Astrocyte (in vitro differentiated cells and primary cell): ENCODE data around the gene APBB1IP. TPM values are rescaled to one million over a fixed set of nuclear protein-coding genes. Genes with fewer than 3 reads are reported as not detected.

ENCODE experiments used
- DNase-seq: peaks from one replicate; pipeline ENCODE4 v3.0.0-alpha.2; 2010; ENCODE audit warnings: low read depth
- FAIRE-seq: peaks from 2 replicates; lab custom pipeline; 2011; peaks lifted over from hg19 to GRCh38; lab: Jason Lieb, UNC
- H2AFZ ChIP-seq: 2 replicates; pipeline ENCODE4 v1.6.0; 2012; ENCODE audit warnings: low read depth, low read length, inconsistent platforms
- H3K27ac ChIP-seq: 2 replicates; pipeline ENCODE4 v1.5.1; 2011; ENCODE audit warnings: low read depth, low read length, inconsistent platforms
- H3K27me3 ChIP-seq: 2 replicates; pipeline ENCODE4 v1.6.0; 2011; ENCODE audit warnings: low read length, inconsistent platforms; ENCODE audit not compliant: insufficient read depth
- H3K36me3 ChIP-seq: 2 replicates; pipeline ENCODE4 v1.5.1; 2011; ENCODE audit warnings: low read length, inconsistent platforms; ENCODE audit not compliant: insufficient read depth
- H3K4me1 ChIP-seq: 2 replicates; pipeline ENCODE4 v1.5.1; 2011; ENCODE audit warnings: low read length, inconsistent platforms; ENCODE audit not compliant: insufficient read depth
- H3K4me2 ChIP-seq: 2 replicates; pipeline ENCODE4 v1.6.0; 2012; ENCODE audit warnings: low read length, inconsistent platforms
- H3K4me3 ChIP-seq: 2 replicates; pipeline ENCODE4 v1.5.1; 2011; ENCODE audit warnings: low read depth, mild to moderate bottlenecking, low read length, inconsistent platforms; ENCODE audit not compliant: insufficient read depth
- H3K79me2 ChIP-seq: 2 replicates; pipeline ENCODE4 v1.6.0; 2012; ENCODE audit warnings: mild to moderate bottlenecking, low read length, inconsistent platforms; ENCODE audit not compliant: insufficient read depth
- H3K9ac ChIP-seq: 2 replicates; pipeline ENCODE4 v1.6.0; 2012; ENCODE audit warnings: mild to moderate bottlenecking, low read length, inconsistent platforms
- H3K9me3 ChIP-seq: 2 replicates; pipeline ENCODE4 v1.5.1; 2012; ENCODE audit warnings: low read depth, mild to moderate bottlenecking, low read length, inconsistent platforms; ENCODE audit not compliant: insufficient read depth
- H4K20me1 ChIP-seq: 2 replicates; pipeline ENCODE4 v1.6.0; 2012; ENCODE audit warnings: low read length, inconsistent platforms; ENCODE audit not compliant: insufficient read depth
- H3K27ac Mint-ChIP-seq: one replicate; pipeline ENCODE4 v1.8.0; 2021; ENCODE audit warnings: mild to moderate bottlenecking, mixed read lengths; ENCODE audit not compliant: unreplicated experiment
- H3K27me3 Mint-ChIP-seq: one replicate; pipeline ENCODE4 v1.8.0; 2021; ENCODE audit warnings: low read depth, mixed read lengths; ENCODE audit not compliant: unreplicated experiment
- H3K36me3 Mint-ChIP-seq: one replicate; pipeline ENCODE4 v1.8.0; 2021; ENCODE audit warnings: low read depth, mixed read lengths; ENCODE audit not compliant: unreplicated experiment
- H3K4me1 Mint-ChIP-seq: one replicate; pipeline ENCODE4 v1.8.0; 2021; ENCODE audit warnings: low read depth, mixed read lengths; ENCODE audit not compliant: unreplicated experiment
- H3K4me3 Mint-ChIP-seq: one replicate; pipeline ENCODE4 v1.8.0; 2021; ENCODE audit warnings: mild to moderate bottlenecking, moderate library complexity, mixed read lengths; ENCODE audit not compliant: unreplicated experiment
- H3K9me3 Mint-ChIP-seq: one replicate; pipeline ENCODE4 v1.8.0; 2021; ENCODE audit warnings: mild to moderate bottlenecking, mixed read lengths; ENCODE audit not compliant: unreplicated experiment
- EZH2 ChIP-seq: IDR thresholded peaks from 2 replicates; pipeline ENCODE4 v1.6.1; 2012; ENCODE audit warnings: mild to moderate bottlenecking, low read length, inconsistent platforms; ENCODE audit not compliant: insufficient read depth
- total RNA-seq: library from RNA; stranded (reverse); gene quantifications from 2 replicates; pipeline ENCODE4 v1.2.1, GENCODE V29; 2021
- TF ChIP-seq, protein P1 (sequence below): IDR thresholded peaks from 2 replicates; pipeline ENCODE4 v1.5.1; 2011; ENCODE audit warnings: low read depth, mild to moderate bottlenecking, inconsistent platforms, low read length, moderate library complexity; ENCODE audit not compliant: insufficient read depth

The APBB1IP gene
- total RNA-seq, 1 donor from 2014 or later = 0.23 TPM

DNA sequence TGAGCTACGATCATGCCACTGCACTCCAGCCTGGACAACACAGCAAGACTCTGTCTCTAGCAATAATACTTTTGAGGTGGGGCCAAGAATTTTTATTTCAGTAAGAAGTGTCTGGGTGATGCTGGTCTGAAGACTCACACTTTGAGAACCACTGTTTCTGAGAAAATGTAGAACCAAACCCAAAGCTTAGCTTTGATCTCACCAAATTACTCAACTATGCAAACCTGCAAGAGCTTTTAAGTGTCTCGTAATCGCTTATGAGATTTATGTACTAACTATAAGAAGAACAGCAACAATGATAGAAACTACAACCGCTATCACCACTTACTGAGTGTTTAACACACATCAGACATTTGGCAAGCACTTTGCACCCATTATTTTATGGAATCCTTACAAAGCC lies 29.5 kb downstream of the APBB1IP start:
- no peak overlapping the region for H3K27ac Mint-ChIP-seq
- peaks cover 12% of the 10 kb centered on the region for H3K4me1 Mint-ChIP-seq
- no peak overlapping the region for H2AFZ ChIP-seq
- H3K27me3 Mint-ChIP-seq = no peaks in the 10 kb centered on the region
- no peaks in the 10 kb centered on the region for H3K9me3 ChIP-seq
- no peak for DNase-seq
- H3K9me3 Mint-ChIP-seq = peaks cover 4% of the 10 kb centered on the region
- no peak for FAIRE-seq
- H3K9ac ChIP-seq = no peak overlapping the region
- H3K4me3 Mint-ChIP-seq = no peak overlapping the region
- TF ChIP-seq, protein P1, sequence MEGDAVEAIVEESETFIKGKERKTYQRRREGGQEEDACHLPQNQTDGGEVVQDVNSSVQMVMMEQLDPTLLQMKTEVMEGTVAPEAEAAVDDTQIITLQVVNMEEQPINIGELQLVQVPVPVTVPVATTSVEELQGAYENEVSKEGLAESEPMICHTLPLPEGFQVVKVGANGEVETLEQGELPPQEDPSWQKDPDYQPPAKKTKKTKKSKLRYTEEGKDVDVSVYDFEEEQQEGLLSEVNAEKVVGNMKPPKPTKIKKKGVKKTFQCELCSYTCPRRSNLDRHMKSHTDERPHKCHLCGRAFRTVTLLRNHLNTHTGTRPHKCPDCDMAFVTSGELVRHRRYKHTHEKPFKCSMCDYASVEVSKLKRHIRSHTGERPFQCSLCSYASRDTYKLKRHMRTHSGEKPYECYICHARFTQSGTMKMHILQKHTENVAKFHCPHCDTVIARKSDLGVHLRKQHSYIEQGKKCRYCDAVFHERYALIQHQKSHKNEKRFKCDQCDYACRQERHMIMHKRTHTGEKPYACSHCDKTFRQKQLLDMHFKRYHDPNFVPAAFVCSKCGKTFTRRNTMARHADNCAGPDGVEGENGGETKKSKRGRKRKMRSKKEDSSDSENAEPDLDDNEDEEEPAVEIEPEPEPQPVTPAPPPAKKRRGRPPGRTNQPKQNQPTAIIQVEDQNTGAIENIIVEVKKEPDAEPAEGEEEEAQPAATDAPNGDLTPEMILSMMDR = no peak
- TF ChIP-seq EZH2 = no peak
- peaks cover 2% of the 10 kb centered on the region for H3K36me3 Mint-ChIP-seq
- peaks cover 11% of the 10 kb centered on the region for H3K4me1 ChIP-seq
- H3K36me3 ChIP-seq = no peaks in the 10 kb centered on the region
- H3K79me2 ChIP-seq = no peaks in the 10 kb centered on the region
- H3K27ac ChIP-seq = peak overlapping the region; percentile 25
- no peaks in the 10 kb centered on the region for H4K20me1 ChIP-seq
- H3K4me2 ChIP-seq = no peak overlapping the region
- H3K27me3 ChIP-seq = no peaks in the 10 kb centered on the region
- no peak overlapping the region for H3K4me3 ChIP-seq

DNA sequence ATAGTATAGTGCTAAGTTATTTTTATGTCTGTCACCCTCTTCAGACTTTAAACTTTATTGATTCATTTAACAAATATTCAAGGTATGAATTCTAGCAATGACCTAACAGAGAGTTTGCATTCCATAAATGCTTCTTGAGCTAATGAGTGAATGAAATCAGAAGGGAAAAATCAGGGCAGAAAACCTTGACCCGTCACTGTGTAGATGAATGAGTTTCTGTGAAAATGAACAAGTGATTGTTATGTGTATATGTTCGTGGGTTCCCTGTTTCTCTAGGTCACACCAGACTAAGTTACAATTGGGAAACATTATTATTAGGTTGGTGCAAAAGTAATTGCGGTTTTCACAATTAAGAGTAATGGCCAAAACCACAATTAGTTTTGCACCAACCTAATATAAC lies 30.1 kb downstream of the APBB1IP start:
- Mint-ChIP-seq H3K27ac (no peak overlapping the region), H3K27me3 (no peaks in the 10 kb centered on the region), H3K9me3 (peaks cover 4% of the 10 kb centered on the region), H3K36me3 (peaks cover 2% of the 10 kb centered on the region), H3K4me1 (peaks cover 12% of the 10 kb centered on the region), H3K4me3 (no peak overlapping the region)
- Histone ChIP-seq H3K79me2 (no peaks in the 10 kb centered on the region), H3K27ac (peak overlapping the region; percentile 54), H3K4me2 (peak overlapping the region; percentile 7), H3K4me3 (no peak overlapping the region), H4K20me1 (no peaks in the 10 kb centered on the region), H2AFZ (no peak overlapping the region), H3K27me3 (no peaks in the 10 kb centered on the region), H3K4me1 (peaks cover 11% of the 10 kb centered on the region), H3K9ac (no peak overlapping the region), H3K9me3 (no peaks in the 10 kb centered on the region), H3K36me3 (no peaks in the 10 kb centered on the region)
- TF ChIP-seq, protein P1 = no peak
- TF ChIP-seq EZH2 = no peak
- FAIRE-seq (no peak), DNase-seq (peak; percentile 72)

DNA sequence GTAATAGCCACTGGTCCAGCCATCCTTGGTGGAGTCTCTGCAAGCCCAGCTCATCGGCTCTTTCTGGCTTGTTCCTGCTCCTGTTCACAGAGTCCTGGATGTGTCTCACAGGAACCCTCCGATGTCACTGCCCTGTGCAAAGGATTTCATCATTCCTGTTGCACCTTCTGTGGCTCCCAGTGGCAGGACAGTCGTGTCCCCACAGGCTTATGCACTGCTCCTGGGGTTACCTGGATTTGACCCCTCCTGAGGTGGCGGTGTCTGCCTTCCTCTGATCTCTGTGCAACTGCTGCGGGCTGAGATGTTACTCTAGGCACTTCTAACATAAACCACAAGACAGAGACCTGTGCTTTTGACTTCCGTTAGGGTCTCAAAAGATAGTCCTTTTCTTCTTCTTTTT lies 30.6 kb downstream of the APBB1IP start:
- H3K79me2 ChIP-seq = no peaks in the 10 kb centered on the region
- H3K4me1 Mint-ChIP-seq = peaks cover 12% of the 10 kb centered on the region
- peak overlapping the region; percentile 31 for H3K9ac ChIP-seq
- H3K27me3 Mint-ChIP-seq = no peaks in the 10 kb centered on the region
- no peaks in the 10 kb centered on the region for H3K27me3 ChIP-seq
- peaks cover 4% of the 10 kb centered on the region for H3K9me3 Mint-ChIP-seq
- TF ChIP-seq, protein P1 = no peak
- TF ChIP-seq EZH2 = no peak
- peak overlapping the region; percentile 93 for H3K27ac Mint-ChIP-seq
- no peak overlapping the region for H2AFZ ChIP-seq
- no peaks in the 10 kb centered on the region for H3K36me3 ChIP-seq
- peaks cover 2% of the 10 kb centered on the region for H3K36me3 Mint-ChIP-seq
- no peaks in the 10 kb centered on the region for H4K20me1 ChIP-seq
- H3K4me1 ChIP-seq = peaks cover 11% of the 10 kb centered on the region
- no peaks in the 10 kb centered on the region for H3K9me3 ChIP-seq
- H3K4me3 ChIP-seq = no peak overlapping the region
- H3K4me2 ChIP-seq = peak overlapping the region; percentile 7
- H3K4me3 Mint-ChIP-seq = no peak overlapping the region
- H3K27ac ChIP-seq = peak overlapping the region; percentile 54
- DNase-seq = no peak
- FAIRE-seq = no peak
